Ovary (tissue), 3 donors: Measurements from ENCODE around the gene NPAS3.

Experiments used
- CTCF ChIP-seq, 3 donors: fragments of 450-650 bp in 2 of 3; fragments of 200-600 bp in 1 of 3; IDR thresholded peaks; one replicate each; pipeline versions ENCODE4 v1.5.1 to v1.8.0; 2016 to 2022; ENCODE audit warnings: antibody characterized with exemption in 3 of 3, mild to moderate bottlenecking in 1 of 3
- EP300 ChIP-seq: sonication (generic); formaldehyde crosslinking; IDR thresholded peaks from one replicate; pipeline ENCODE4 v1.6.1; 2017; ENCODE audit warnings: antibody characterized with exemption
- POLR2A ChIP-seq: fragments of 450-650 bp; IDR thresholded peaks from one replicate; pipeline ENCODE4 v1.6.1; 2017; ENCODE audit warnings: antibody characterized with exemption, mild to moderate bottlenecking, moderate library complexity
- donor health status: DM: no; HTN: no; CAD: no.

- no peak for TF ChIP-seq CTCF (IDR thresholded peaks at IDR 0.05)
- TF ChIP-seq EP300, result no peak
- TF ChIP-seq POLR2A, result no peak
Measured at GRCh38 chr14:33525626-33526025, 586.9 kb downstream of the NPAS3 start.
